Cerebellar nuclear complex (tissue), 1 donor: ENCODE measurements around the gene PLEKHM1.
"Not testable (repeated sequence)": the region's sequence is repeated elsewhere in the genome, so short reads cannot be mapped to it uniquely, and the experiment has no call there.

Experiments used
- DNase-seq, 2 experiments: peaks; one replicate each; lab custom pipeline; 2025; lab: John Stamatoyannopoulos, UW

PLEKHM1 gene

GRCh38 chr17:45441526-45442310, 48.8 kb downstream of the PLEKHM1 start:
- DNase-seq: no peak

- DNase-seq: not testable (repeated sequence)
Observed at GRCh38 chr17:45440839-45441515, 49.5 kb downstream of the PLEKHM1 start.

GRCh38 chr17:45440161-45440778, 50.3 kb downstream of the PLEKHM1 start:
- DNase-seq: no peak

- DNase-seq: no peak
Observed at GRCh38 chr17:45438931-45439610, 51.5 kb downstream of the PLEKHM1 start.

- DNase-seq: no peak
Observed at GRCh38 chr17:45437465-45438283, 52.8 kb downstream of the PLEKHM1 start.

- DNase-seq: no peak
Observed at GRCh38 chr17:45436625-45437464, 53.7 kb downstream of the PLEKHM1 start.

GRCh38 chr17:45436161-45436560, 54.4 kb downstream of the PLEKHM1 start:
- DNase-seq: no peak

- no peak for DNase-seq
Observed at GRCh38 chr17:45435481-45435880, 55.0 kb downstream of the PLEKHM1 start.

GRCh38 chr17:45433159-45433535, 57.4 kb downstream of the PLEKHM1 start:
- DNase-seq: no peak

GRCh38 chr17:45432405-45433158, 57.9 kb downstream of the PLEKHM1 start, which contains the start of gene ARHGAP27:
TSS of gene ARHGAP27 (minus strand) at chr17:45432870. CDS start at chr17:45430279, 2,591 bp downstream.
- DNase-seq: no peak

GRCh38 chr17:45431531-45432404, 58.8 kb downstream of the PLEKHM1 start:
- DNase-seq: no peak

- no peak for DNase-seq
Observed at GRCh38 chr17:45430738-45431530, 59.6 kb downstream of the PLEKHM1 start.

- DNase-seq: no peak
Observed at GRCh38 chr17:45430006-45430737, 60.3 kb downstream of the PLEKHM1 start.

GRCh38 chr17:45429339-45430005, 61.0 kb downstream of the PLEKHM1 start:
- DNase-seq: no peak

- DNase-seq: no peak
Observed at GRCh38 chr17:45428931-45429338, 61.6 kb downstream of the PLEKHM1 start.

GRCh38 chr17:45428050-45428617, 62.4 kb downstream of the PLEKHM1 start:
- peak in 1 of 2 experiments; percentile 15 for DNase-seq
